SK-N-SH (cell line): ENCODE data around the gene PHF23. TPM values are rescaled to one million over a fixed set of nuclear protein-coding genes. Genes with fewer than 3 reads are reported as not detected.

Experiments
- CTCF ChIA-PET: fragments of 300-600, 350-600 bp; formaldehyde crosslinking; extraction: SDS; loops from one replicate; lab custom pipeline; 2021; lab: Yijun Ruan, JAX
- POLR2A ChIA-PET: fragments of 350-600 bp; sonication (Branson Sonifier 250); formaldehyde crosslinking; extraction: SDS; loops from one replicate; lab custom pipeline; 2020; ENCODE audit warnings: antibody characterized with exemption, inconsistent platforms; lab: Yijun Ruan, JAX
- DNase-seq: peaks from one replicate; pipeline ENCODE4 v3.0.0; 2012
- H2AFZ ChIP-seq: fragments of 200-600 bp; sonication (generic); 2 replicates; pipeline ENCODE4 v1.8.1; 2016; ENCODE audit warnings: antibody characterized with exemption, mild to moderate bottlenecking, low read depth
- H3F3A ChIP-seq: fragments of 200-600 bp; sonication (generic); replicated peaks from 2 replicates; pipeline ENCODE3; 2016; ENCODE audit warnings: antibody characterized with exemption, mild to moderate bottlenecking; ENCODE audit not compliant: insufficient read depth
- H3K27ac ChIP-seq, 2 experiments: fragments of 200-500 bp in 1 of 2; fragments of 200-600 bp in 1 of 2; sonication (Bioruptor generic) in 1 of 2; sonication (generic), shearing (Covaris generic) in 1 of 2; 2 replicates each; pipeline versions ENCODE4 v1.5.1 to v1.6.1; 2014 to 2016; ENCODE audit warnings: low read depth in 2 of 2, inconsistent platforms in 1 of 2, low read length in 1 of 2, mild to moderate bottlenecking in 1 of 2, mixed read lengths in 1 of 2
- H3K27me3 ChIP-seq: fragments of 200-600 bp; sonication (generic), shearing (Covaris generic); 2 replicates; pipeline ENCODE4 v1.6.1; 2016; ENCODE audit warnings: mixed run types; ENCODE audit not compliant: insufficient read depth
- H3K36me3 ChIP-seq, 2 experiments: fragments of 200-500 bp in 1 of 2; fragments of 200-600 bp in 1 of 2; sonication (Bioruptor generic) in 1 of 2; sonication (generic) in 1 of 2; replicated peaks in 1 of 2; 2 replicates each; pipeline versions ENCODE3 to v1.5.1; 2014 to 2016; ENCODE audit warnings: low read length in 1 of 2, mild to moderate bottlenecking in 1 of 2; ENCODE audit not compliant: insufficient read depth in 2 of 2, control insufficient read depth in 1 of 2
- H3K4me1 ChIP-seq, 2 experiments: fragments of 200-500 bp in 1 of 2; fragments of 200-600 bp in 1 of 2; sonication (Bioruptor generic) in 1 of 2; sonication (generic), shearing (Covaris generic) in 1 of 2; 2 replicates each; pipeline versions ENCODE4 v1.5.1 to v1.6.1; 2014 to 2016; ENCODE audit warnings: low read depth in 1 of 2, low read length in 1 of 2, mixed run types in 1 of 2; ENCODE audit not compliant: insufficient read depth in 2 of 2, control insufficient read depth in 1 of 2
- H3K4me2 ChIP-seq: fragments of 200-600 bp; sonication (generic), shearing (Covaris generic); 2 replicates; pipeline ENCODE4 v1.6.1; 2017; ENCODE audit warnings: mixed run types
- H3K4me3 ChIP-seq, 2 experiments: fragments of 200-500 bp in 1 of 2; fragments of 200-600 bp in 1 of 2; sonication (Bioruptor generic) in 1 of 2; sonication (generic), shearing (Covaris generic) in 1 of 2; 2 replicates each; pipeline versions ENCODE4 v1.5.1 to v1.8.1; 2014 to 2016; ENCODE audit warnings: low read depth in 2 of 2, inconsistent platforms in 1 of 2, low read length in 1 of 2, mild to moderate bottlenecking in 1 of 2, mixed read lengths in 1 of 2, moderate library complexity in 1 of 2
- H3K79me2 ChIP-seq: fragments of 200-600 bp; sonication (generic); 2 replicates; pipeline ENCODE4 v1.8.1; 2017; ENCODE audit warnings: mild to moderate bottlenecking; ENCODE audit not compliant: insufficient read depth
- H3K9ac ChIP-seq: fragments of 200-600 bp; sonication (generic); 2 replicates; pipeline ENCODE4 v1.6.1; 2017; ENCODE audit warnings: mixed run types
- H3K9me2 ChIP-seq: fragments of 200-600 bp; sonication (generic); 2 replicates; pipeline ENCODE4 v1.6.1; 2017; ENCODE audit warnings: mixed run types
- H3K9me3 ChIP-seq: fragments of 200-600 bp; sonication (generic); 2 replicates; pipeline ENCODE4 v1.6.1; 2017; ENCODE audit warnings: mixed run types, mild to moderate bottlenecking, moderate library complexity
- H4K20me1 ChIP-seq: fragments of 200-600 bp; sonication (generic); 2 replicates; pipeline ENCODE4 v1.6.1; 2017; ENCODE audit warnings: mild to moderate bottlenecking, mixed run types; ENCODE audit not compliant: insufficient read depth
- CHD2 ChIP-seq: fragments of 150-350 bp; IDR thresholded peaks from 2 replicates; pipeline ENCODE4 v1.6.1; 2018; ENCODE audit warnings: low read length; ENCODE audit not compliant: partially characterized antibody
- ELF1 ChIP-seq: IDR thresholded peaks from 2 replicates; pipeline ENCODE4 v1.4.0; 2012
- EZH2phosphoT487 ChIP-seq: fragments of 200-600 bp; sonication (generic); IDR thresholded peaks from 2 replicates; pipeline ENCODE4 v1.6.1; 2017; ENCODE audit warnings: low read depth, mixed run types, mild to moderate bottlenecking, antibody characterized with exemption, moderate library complexity, borderline replicate concordance
- GABPA ChIP-seq: IDR thresholded peaks from 2 replicates; pipeline ENCODE4 v1.4.0; 2012; ENCODE audit warnings: low read depth, mild to moderate bottlenecking
- GATA2 ChIP-seq: sonication (generic); formaldehyde crosslinking; IDR thresholded peaks from 2 replicates; pipeline ENCODE4 v1.5.0; 2020; ENCODE audit warnings: mild to moderate bottlenecking, missing genetic modification reagents
- JUND ChIP-seq: IDR thresholded peaks from 2 replicates; pipeline ENCODE4 v1.4.0; 2012
- MEF2A ChIP-seq: IDR thresholded peaks from 2 replicates; pipeline ENCODE4 v1.4.0; 2012; ENCODE audit warnings: low read depth, borderline replicate concordance
- MXI1 ChIP-seq: IDR thresholded peaks from 2 replicates; pipeline ENCODE4 v1.6.1; 2012; ENCODE audit warnings: mild to moderate bottlenecking, low read depth, low read length, improper control_type of control experiment
- POLR2AphosphoS5 ChIP-seq: IDR thresholded peaks from 2 replicates; pipeline ENCODE4 v1.6.1; 2012; ENCODE audit warnings: low read depth, low read length
- RAD21 ChIP-seq: IDR thresholded peaks from 2 replicates; pipeline ENCODE4 v1.6.1; 2012; ENCODE audit warnings: mild to moderate bottlenecking, low read length
- RCOR1 ChIP-seq: fragments of 150-350 bp; IDR thresholded peaks from 2 replicates; pipeline ENCODE4 v1.6.1; 2017; ENCODE audit warnings: antibody characterized with exemption, low read length
- RFX5 ChIP-seq: IDR thresholded peaks from 2 replicates; pipeline ENCODE4 v1.6.1; 2012; ENCODE audit warnings: mild to moderate bottlenecking, improper control_type of control experiment, low read length
- RXRA ChIP-seq: IDR thresholded peaks from 2 replicates; pipeline ENCODE4 v1.4.0; 2012; ENCODE audit warnings: low read depth, mild to moderate bottlenecking, borderline replicate concordance
- SIN3A ChIP-seq: IDR thresholded peaks from 2 replicates; pipeline ENCODE4 v1.6.1; 2012; ENCODE audit warnings: low read depth, mild to moderate bottlenecking, low read length, moderate library complexity, borderline replicate concordance
- SMC3 ChIP-seq: IDR thresholded peaks from 2 replicates; pipeline ENCODE4 v1.6.1; 2012; ENCODE audit warnings: low read depth, low read length, improper control_type of control experiment
- TAF1 ChIP-seq: IDR thresholded peaks from 2 replicates; pipeline ENCODE4 v1.6.1; 2012; ENCODE audit warnings: low read depth, mild to moderate bottlenecking, low read length, moderate library complexity, borderline replicate concordance
- TCF12 ChIP-seq: IDR thresholded peaks from 2 replicates; pipeline ENCODE4 v1.4.0; 2012
- WGBS: methylation state at CpG from one replicate; pipeline ENCODE4 v1.1.6; 2017; ENCODE audit warnings: low lambda C conversion rate; 5-methylcytosine and 5-hydroxymethylcytosine counted together
- polyA plus RNA-seq, 3 experiments: library from polyadenylated mRNA; depleted of rRNA; stranded (reverse); fragments of >200 nt; gene quantifications; 2 replicates each; pipeline ENCODE4 v1.2.3, GENCODE V29; 2012
- TF ChIP-seq, protein P1 (sequence below): fragments of 200-600 bp; sonication (generic); IDR thresholded peaks from 2 replicates; pipeline ENCODE4 v1.6.1; 2017; ENCODE audit warnings: antibody characterized with exemption, mild to moderate bottlenecking, moderate library complexity
- TF ChIP-seq, protein P2 (sequence below): IDR thresholded peaks from 2 replicates; pipeline ENCODE4; 2012
- TF ChIP-seq, protein P3 (sequence below): IDR thresholded peaks from 2 replicates; pipeline ENCODE4 v1.4.0; 2012; ENCODE audit warnings: low read depth, borderline replicate concordance
- TF ChIP-seq, protein P4 (sequence below): fragments of 150-350 bp; IDR thresholded peaks from 2 replicates; pipeline ENCODE4 v1.6.1; 2017; ENCODE audit warnings: antibody characterized with exemption, low read length, low read depth, borderline replicate concordance

Gene PHF23
- polyA plus RNA-seq, 1 of the 3 experiments (the other 2 are of a cell fraction) = 53.3 TPM

DNA sequence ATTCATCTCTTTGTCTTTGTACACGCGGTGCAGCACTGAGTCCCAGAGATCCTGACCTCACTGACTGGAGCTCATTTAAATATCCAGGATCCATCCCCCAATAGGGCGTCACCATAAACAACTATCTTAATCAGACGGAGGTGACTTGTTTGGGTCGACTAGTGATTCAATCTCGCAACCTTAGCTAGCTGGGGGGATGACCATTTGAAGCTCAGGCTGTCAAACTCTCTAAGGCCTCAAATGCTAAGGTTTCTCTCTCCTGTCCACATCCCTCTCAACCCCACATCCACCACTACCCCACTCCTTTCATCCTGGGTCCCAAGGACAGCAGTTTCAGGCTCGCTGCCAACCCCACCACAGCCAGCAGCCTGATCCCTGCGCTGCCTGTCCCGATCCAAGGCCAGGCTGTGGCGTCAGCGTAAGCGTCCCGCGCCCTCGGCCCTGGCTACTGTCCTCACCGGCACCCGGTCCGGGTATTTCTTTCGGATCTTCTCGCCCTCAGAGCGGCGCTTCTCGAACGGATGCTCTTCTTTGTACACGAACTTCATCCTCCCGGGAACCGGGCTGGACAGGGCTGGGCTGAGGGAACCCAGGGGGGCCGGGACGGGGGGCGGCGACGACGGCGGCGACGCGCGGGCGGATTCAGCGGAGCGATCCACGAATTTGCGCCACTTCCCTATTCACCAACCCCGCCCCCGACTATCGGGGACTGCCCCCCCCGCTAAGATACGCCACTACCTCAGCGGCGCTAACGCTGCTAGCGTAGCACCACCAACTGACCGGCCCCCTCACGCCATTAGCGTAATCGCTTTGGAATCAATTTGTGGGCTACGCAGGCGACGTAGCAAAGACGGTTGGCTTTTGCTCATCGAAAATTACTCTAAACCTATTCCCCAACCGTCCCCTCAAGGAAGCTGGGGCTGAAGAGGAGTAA, 2.8 kb upstream of the PHF23 start, which contains the start of gene GABARAP (continued):
- TF ChIP-seq, protein P1, sequence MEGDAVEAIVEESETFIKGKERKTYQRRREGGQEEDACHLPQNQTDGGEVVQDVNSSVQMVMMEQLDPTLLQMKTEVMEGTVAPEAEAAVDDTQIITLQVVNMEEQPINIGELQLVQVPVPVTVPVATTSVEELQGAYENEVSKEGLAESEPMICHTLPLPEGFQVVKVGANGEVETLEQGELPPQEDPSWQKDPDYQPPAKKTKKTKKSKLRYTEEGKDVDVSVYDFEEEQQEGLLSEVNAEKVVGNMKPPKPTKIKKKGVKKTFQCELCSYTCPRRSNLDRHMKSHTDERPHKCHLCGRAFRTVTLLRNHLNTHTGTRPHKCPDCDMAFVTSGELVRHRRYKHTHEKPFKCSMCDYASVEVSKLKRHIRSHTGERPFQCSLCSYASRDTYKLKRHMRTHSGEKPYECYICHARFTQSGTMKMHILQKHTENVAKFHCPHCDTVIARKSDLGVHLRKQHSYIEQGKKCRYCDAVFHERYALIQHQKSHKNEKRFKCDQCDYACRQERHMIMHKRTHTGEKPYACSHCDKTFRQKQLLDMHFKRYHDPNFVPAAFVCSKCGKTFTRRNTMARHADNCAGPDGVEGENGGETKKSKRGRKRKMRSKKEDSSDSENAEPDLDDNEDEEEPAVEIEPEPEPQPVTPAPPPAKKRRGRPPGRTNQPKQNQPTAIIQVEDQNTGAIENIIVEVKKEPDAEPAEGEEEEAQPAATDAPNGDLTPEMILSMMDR = no peak
- TF ChIP-seq EZH2phosphoT487 = no peak
- peak; percentile 94 for TF ChIP-seq CHD2
- TF ChIP-seq RFX5 = no peak
- TF ChIP-seq RAD21 = no peak
- no peak for TF ChIP-seq RXRA
- no peak; the same call in none of the 2 replicates for TF ChIP-seq POLR2AphosphoS5
- peak; percentile 68 for TF ChIP-seq SIN3A
- TF ChIP-seq, protein P2, sequence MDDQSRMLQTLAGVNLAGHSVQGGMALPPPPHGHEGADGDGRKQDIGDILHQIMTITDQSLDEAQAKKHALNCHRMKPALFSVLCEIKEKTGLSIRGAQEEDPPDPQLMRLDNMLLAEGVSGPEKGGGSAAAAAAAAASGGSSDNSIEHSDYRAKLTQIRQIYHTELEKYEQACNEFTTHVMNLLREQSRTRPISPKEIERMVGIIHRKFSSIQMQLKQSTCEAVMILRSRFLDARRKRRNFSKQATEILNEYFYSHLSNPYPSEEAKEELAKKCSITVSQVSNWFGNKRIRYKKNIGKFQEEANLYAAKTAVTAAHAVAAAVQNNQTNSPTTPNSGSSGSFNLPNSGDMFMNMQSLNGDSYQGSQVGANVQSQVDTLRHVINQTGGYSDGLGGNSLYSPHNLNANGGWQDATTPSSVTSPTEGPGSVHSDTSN = peak; percentile 78
- TF ChIP-seq RCOR1 = no peak
- no peak for TF ChIP-seq JUND
- peak; percentile 49; the same call in 1 of the 2 replicates for TF ChIP-seq GABPA
- TF ChIP-seq GATA2 (CRISPR knock-in tag) = no peak
- TF ChIP-seq, all 33 proteins: peak for 9

DNA sequence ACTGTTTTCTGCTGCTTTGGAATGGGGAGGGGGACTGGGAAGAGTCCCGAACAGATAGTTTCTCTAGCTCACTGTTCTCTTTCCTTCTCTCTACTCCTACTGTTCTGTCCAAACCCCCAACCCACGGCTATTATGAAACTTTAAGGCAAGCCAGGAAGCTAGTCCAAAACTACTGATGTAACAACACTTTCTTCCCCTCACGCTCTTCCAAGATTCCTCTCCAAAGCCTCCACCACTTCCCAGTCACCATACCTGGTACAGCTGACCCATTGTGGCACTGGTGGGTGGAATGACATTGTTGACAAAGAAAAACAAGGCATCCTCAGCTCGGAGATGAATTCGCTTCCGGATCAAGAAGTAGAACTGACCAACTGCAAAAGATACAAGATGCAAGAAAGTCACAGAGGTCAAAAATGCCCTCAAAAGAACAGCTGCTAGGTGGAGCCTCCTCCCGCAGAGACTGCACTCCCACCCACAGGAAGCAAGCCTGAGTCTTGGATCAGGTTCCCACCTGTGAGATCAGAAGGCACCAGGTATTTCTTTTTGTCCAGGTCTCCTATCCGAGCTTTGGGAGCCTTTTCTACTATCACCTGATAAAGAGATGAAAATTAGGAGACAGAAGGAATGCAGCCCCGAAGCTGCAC, 2.0 kb upstream of the PHF23 start:
- Histone ChIP-seq H3K9me3 (no peaks in the 10 kb centered on the region), H3K27me3 (no peaks in the 10 kb centered on the region), H2AFZ (no peak overlapping the region), H4K20me1 (peaks cover 7% of the 10 kb centered on the region; the same call in 1 of the 2 replicates), H3K79me2 (peaks cover 57% of the 10 kb centered on the region), H3K4me1 (peaks cover 21 to 28% of the 10 kb centered on the region in 2 experiments), H3K36me3 (peaks cover 28 to 46% of the 10 kb centered on the region in 2 experiments), H3K9ac (peak overlapping the region; percentile 97), H3K4me3 (peak overlapping the region; percentile 80 to 98), H3K4me2 (peak overlapping the region; percentile 79), H3K27ac (peak overlapping the region; percentile 88 to 99), H3K9me2 (no peaks in the 10 kb centered on the region), H3F3A (peaks cover 55% of the 10 kb centered on the region)
- ChIA-PET CTCF (interaction anchor here (0.8 to 5.6 kb wide), 5 partner anchors 10 to 196 kb away, joined by 3 to 35 read pairs (median 3); partner anchors contain the start of genes ACADVL, CTDNEP1, DLG4 and ELP5), POLR2A (interaction anchor here (1.0 to 1.5 kb wide), 2 partner anchors 22 to 88 kb away, joined by 3 read pairs; partner anchors contain the start of genes ACADVL and DLG4)
- no peak for DNase-seq
- TF ChIP-seq RAD21 (no peak), RCOR1 (no peak), POLR2AphosphoS5 (no peak), TCF12 (no peak), MXI1 (no peak), ELF1 (no peak), MEF2A (no peak), SMC3 (no peak), RXRA (no peak), CHD2 (no peak), TAF1 (no peak)
- TF ChIP-seq, protein P3, sequence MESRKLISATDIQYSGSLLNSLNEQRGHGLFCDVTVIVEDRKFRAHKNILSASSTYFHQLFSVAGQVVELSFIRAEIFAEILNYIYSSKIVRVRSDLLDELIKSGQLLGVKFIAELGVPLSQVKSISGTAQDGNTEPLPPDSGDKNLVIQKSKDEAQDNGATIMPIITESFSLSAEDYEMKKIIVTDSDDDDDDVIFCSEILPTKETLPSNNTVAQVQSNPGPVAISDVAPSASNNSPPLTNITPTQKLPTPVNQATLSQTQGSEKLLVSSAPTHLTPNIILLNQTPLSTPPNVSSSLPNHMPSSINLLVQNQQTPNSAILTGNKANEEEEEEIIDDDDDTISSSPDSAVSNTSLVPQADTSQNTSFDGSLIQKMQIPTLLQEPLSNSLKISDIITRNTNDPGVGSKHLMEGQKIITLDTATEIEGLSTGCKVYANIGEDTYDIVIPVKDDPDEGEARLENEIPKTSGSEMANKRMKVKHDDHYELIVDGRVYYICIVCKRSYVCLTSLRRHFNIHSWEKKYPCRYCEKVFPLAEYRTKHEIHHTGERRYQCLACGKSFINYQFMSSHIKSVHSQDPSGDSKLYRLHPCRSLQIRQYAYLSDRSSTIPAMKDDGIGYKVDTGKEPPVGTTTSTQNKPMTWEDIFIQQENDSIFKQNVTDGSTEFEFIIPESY = no peak
- TF ChIP-seq, protein P4, sequence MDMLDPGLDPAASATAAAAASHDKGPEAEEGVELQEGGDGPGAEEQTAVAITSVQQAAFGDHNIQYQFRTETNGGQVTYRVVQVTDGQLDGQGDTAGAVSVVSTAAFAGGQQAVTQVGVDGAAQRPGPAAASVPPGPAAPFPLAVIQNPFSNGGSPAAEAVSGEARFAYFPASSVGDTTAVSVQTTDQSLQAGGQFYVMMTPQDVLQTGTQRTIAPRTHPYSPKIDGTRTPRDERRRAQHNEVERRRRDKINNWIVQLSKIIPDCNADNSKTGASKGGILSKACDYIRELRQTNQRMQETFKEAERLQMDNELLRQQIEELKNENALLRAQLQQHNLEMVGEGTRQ = no peak
- 25% methylated on average over 9 of the region's 9 CpGs for WGBS
